ENCODE data around the gene KRTAP21-2. TPM values are rescaled to one million over a fixed set of nuclear protein-coding genes. Genes with fewer than 3 reads are reported as not detected.

Gene KRTAP21-2
- total and polyA plus RNA-seq, 2 experiments from 2014 or later, result not detected

- Histone ChIP-seq H4K20me1 (replicated peaks; ENCODE audit: insufficient read depth) (no peaks in the 10 kb centered on the region), H2AFZ (no peak overlapping the region), H3K27ac (ENCODE audit: low read depth) (no peak overlapping the region), H3K9me2 (ENCODE audit: insufficient read depth) (no peaks in the 10 kb centered on the region), H3F3A (replicated peaks; ENCODE audit: low read depth) (no peaks in the 10 kb centered on the region), H3K36me3 (ENCODE audit: insufficient read depth) (no peaks in the 10 kb centered on the region), H3K4me1 (ENCODE audit: insufficient read depth) (peaks cover 3% of the 10 kb centered on the region), H3K79me2 (replicated peaks; ENCODE audit: insufficient read depth) (no peaks in the 10 kb centered on the region), H3K4me2 (no peak overlapping the region), H3K4me3 (no peak overlapping the region), H3K27me3 (ENCODE audit: insufficient read depth) (no peaks in the 10 kb centered on the region)
- peaks cover 2% of the 10 kb centered on the region for H3K27me3 Mint-ChIP-seq (ENCODE audit: insufficient read depth, low read depth, poor library complexity)
- H3K36me3 Mint-ChIP-seq (ENCODE audit: low read depth), result no peaks in the 10 kb centered on the region
- DNase-seq (ENCODE audit: low spot score) (no peak), ATAC-seq (no peak)
- H3K9me3 Mint-ChIP-seq, result no peaks in the 10 kb centered on the region
- no peak overlapping the region for H3K4me3 Mint-ChIP-seq
- no peak overlapping the region for H3K27ac Mint-ChIP-seq
- H3K4me1 Mint-ChIP-seq, result no peaks in the 10 kb centered on the region
- no peak for TF ChIP-seq ZNF114 (CRISPR knock-in tag; IDR thresholded peaks at IDR 0.05)
- no peak for TF ChIP-seq REST (IDR thresholded peaks at IDR 0.05; ENCODE audit: unreplicated experiment)
- TF ChIP-seq ZNF462 (CRISPR knock-in tag; IDR thresholded peaks at IDR 0.05), result no peak
- no peak for TF ChIP-seq JUNB (IDR thresholded peaks at IDR 0.05; ENCODE audit: unreplicated experiment)
- TF ChIP-seq STAT1 (IDR thresholded peaks at IDR 0.05; ENCODE audit: unreplicated experiment), result no peak
- no peak for TF ChIP-seq CREB1 (CRISPR knock-in tag; IDR thresholded peaks at IDR 0.05; ENCODE audit: low read depth)
- no peak for TF ChIP-seq EZH2phosphoT487 (IDR thresholded peaks at IDR 0.05; ENCODE audit: unreplicated experiment)
- no peak for TF ChIP-seq CTCF (conservative IDR thresholded peaks at IDR 0.05; ENCODE audit: low read depth in 2 of 2)
- no peak for TF ChIP-seq NANOG (IDR thresholded peaks at IDR 0.05; ENCODE audit: borderline replicate concordance)
These were observed 36.6 kb downstream of the KRTAP21-2 start for GRCh38 chr21:30710499-30710898.

All from GM23338 (cell line).